Inflammatory macrophage (primary cell): ENCODE data around the gene PRTN3.

Experiments used
- DNase-seq, 2 donors: peaks; one replicate each; pipeline ENCODE4 v3.0.0-alpha.2; 2020 to 2022

PRTN3 gene

GRCh38 chr19:803099-803561, 37.7 kb upstream of the PRTN3 start:
- no peak for DNase-seq

- DNase-seq, result no peak
Observed at GRCh38 chr19:803686-804418, 36.9 kb upstream of the PRTN3 start.

GRCh38 chr19:804419-805165, 36.2 kb upstream of the PRTN3 start:
- no peak for DNase-seq

- DNase-seq, result no peak
Observed at GRCh38 chr19:805166-805551, 35.6 kb upstream of the PRTN3 start.

- DNase-seq, result no peak
Observed at GRCh38 chr19:805600-806550, 34.9 kb upstream of the PRTN3 start.

- DNase-seq, result no peak
Observed at GRCh38 chr19:806815-807421, 33.9 kb upstream of the PRTN3 start.

GRCh38 chr19:807627-808422, 33.0 kb upstream of the PRTN3 start:
- no peak for DNase-seq

- no peak for DNase-seq
Observed at GRCh38 chr19:808423-808775, 32.4 kb upstream of the PRTN3 start.

GRCh38 chr19:810077-810855, 30.5 kb upstream of the PRTN3 start:
- no peak for DNase-seq

GRCh38 chr19:810883-811489, 29.8 kb upstream of the PRTN3 start:
- DNase-seq, result no peak

GRCh38 chr19:811506-812048, 29.2 kb upstream of the PRTN3 start:
- DNase-seq, result no peak

GRCh38 chr19:812049-812746, 28.6 kb upstream of the PRTN3 start:
- no peak for DNase-seq

- DNase-seq, result no peak
Observed at GRCh38 chr19:812747-813218, 28.0 kb upstream of the PRTN3 start.

- DNase-seq, result no peak
Observed at GRCh38 chr19:813219-814151, 27.3 kb upstream of the PRTN3 start.

- no peak for DNase-seq
Observed at GRCh38 chr19:814152-815078, 26.4 kb upstream of the PRTN3 start.

GRCh38 chr19:815079-815774, 25.6 kb upstream of the PRTN3 start:
- no peak for DNase-seq
